PC-3 (cell line): ENCODE results near the gene KDM4B.

ENCODE experiments used
- CTCF ChIP-seq: fragments of 300-600 bp; sonication (generic); conservative IDR thresholded peaks from 2 replicates; pipeline ENCODE4 v1.5.1; 2017; ENCODE audit warnings: antibody characterized with exemption, low read depth, mild to moderate bottlenecking, low read length
- EZH2phosphoT487 ChIP-seq: fragments of 300-600 bp; sonication (generic); IDR thresholded peaks from 2 replicates; pipeline ENCODE4 v1.6.1; 2018; ENCODE audit warnings: mild to moderate bottlenecking, antibody characterized with exemption, low read length, borderline replicate concordance

DNA sequence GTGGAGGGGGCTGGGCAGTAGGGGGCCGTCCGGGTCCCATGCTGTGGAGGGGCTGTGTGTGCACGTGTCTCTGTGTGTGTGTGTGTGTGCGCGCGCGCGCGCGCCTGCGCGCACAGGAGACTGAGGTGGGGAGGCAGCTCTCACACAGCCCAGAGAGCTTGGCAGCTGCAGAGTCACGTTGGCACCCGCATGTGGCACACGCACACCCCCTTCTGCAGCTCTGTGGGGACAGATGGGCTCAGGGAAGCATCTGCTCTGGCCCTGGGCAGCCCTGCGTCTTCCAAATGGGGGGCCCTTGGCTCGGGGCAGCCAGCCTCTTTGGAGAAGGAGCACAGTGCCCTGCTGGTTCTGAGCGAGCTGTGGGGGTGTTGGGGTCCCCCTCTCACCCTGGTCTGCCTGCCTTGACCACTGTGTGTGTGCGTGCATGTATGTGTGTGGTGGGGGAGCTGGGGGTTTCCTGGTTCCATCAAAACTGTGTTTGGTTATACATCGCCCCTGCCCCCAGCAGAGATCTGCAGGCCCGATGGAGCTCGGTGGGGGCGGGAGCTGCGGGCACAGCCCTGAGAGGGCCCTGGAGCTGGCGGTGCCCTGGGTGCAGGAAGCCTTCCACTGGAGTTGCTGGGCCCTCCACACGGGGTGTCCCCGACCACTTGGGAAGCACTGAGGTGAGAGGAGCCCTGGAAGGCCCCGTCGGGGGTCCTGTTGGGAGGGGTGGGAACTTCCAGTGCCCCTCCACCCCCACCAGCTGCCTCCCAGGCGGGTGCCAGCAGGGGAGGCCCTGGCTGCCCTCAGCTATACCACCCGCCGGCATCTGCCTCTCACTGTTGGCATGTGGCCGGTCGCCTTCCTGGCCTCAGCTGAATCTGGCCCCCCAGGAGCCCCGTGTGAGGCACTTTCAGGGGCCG, 67.1 kb downstream of the KDM4B start:
- TF ChIP-seq CTCF: no peak
- no peak for TF ChIP-seq EZH2phosphoT487
